HG03571 (cell line): ENCODE measurements around the gene SYNGR2.

Experiments
- ATAC-seq: cut with Tn5 transposase; IDR thresholded peaks from one replicate; pipeline ENCODE4 v1.9.1; 2021; ENCODE audit not compliant: unreplicated experiment

SYNGR2 gene

GRCh38 chr17:78197147-78197832 is 28.9 kb downstream of the SYNGR2 start:
- ATAC-seq, result no peak

- no peak for ATAC-seq
These were observed 32.1 kb downstream of the SYNGR2 start for GRCh38 chr17:78200451-78200850.

- ATAC-seq, result no peak
These were observed 34.3 kb downstream of the SYNGR2 start for GRCh38 chr17:78202666-78203065.

GRCh38 chr17:78204387-78205123 is 36.2 kb downstream of the SYNGR2 start:
- no peak for ATAC-seq

- no peak for ATAC-seq
These were observed 36.9 kb downstream of the SYNGR2 start for GRCh38 chr17:78205124-78205775.

- ATAC-seq, result no peak
These were observed 37.9 kb downstream of the SYNGR2 start for GRCh38 chr17:78206298-78206697.

- ATAC-seq, result no peak
These were observed 40.1 kb downstream of the SYNGR2 start for GRCh38 chr17:78208486-78208885.

GRCh38 chr17:78210111-78210510 is 41.7 kb downstream of the SYNGR2 start:
- ATAC-seq, result no peak

- ATAC-seq, result no peak
These were observed 42.7 kb downstream of the SYNGR2 start for GRCh38 chr17:78211032-78211431.

- peak; percentile 82 for ATAC-seq
These were observed 45.8 kb downstream of the SYNGR2 start, which contains the start of gene BIRC5 for GRCh38 chr17:78214016-78214705. TSS of gene BIRC5 (plus strand) at chr17:78214253. CDS start at chr17:78214317, 64 bp downstream.

GRCh38 chr17:78214706-78215061 is 46.3 kb downstream of the SYNGR2 start:
- no peak for ATAC-seq

- no peak for ATAC-seq
These were observed 51.2 kb downstream of the SYNGR2 start for GRCh38 chr17:78219396-78220150.
